ENCODE data around the gene WFDC1. TPM values are rescaled to one million over a fixed set of nuclear protein-coding genes. Genes with fewer than 3 reads are reported as not detected.

WFDC1 gene
- total RNA-seq, 2 donors from 2014 or later: 0.78 to 2.3 TPM

GRCh38 chr16:84360748-84361147 is 66.1 kb downstream of the WFDC1 start:
- Histone ChIP-seq H3K27ac (no peak overlapping the region), H3K9me3 (no peaks in the 10 kb centered on the region), H3K27me3 (no peaks in the 10 kb centered on the region), H3K4me1 (no peaks in the 10 kb centered on the region), H3K36me3 (replicated peaks in 1 of 2; ENCODE audit: insufficient read depth in 1 of 2, low read depth in 2 of 2) (no peaks in the 10 kb centered on the region), H3K4me3 (no peak overlapping the region)
- 67 to 71% methylated on average over 4 of the region's 4 CpGs for WGBS, 2 donors
- ATAC-seq (no peak), DNase-seq (no peak)
- intact Hi-C loops (cut with DNase I): no loop called here
- TF ChIP-seq CTCF (IDR thresholded peaks at IDR 0.05) (no peak), POLR2A (IDR thresholded peaks at IDR 0.05) (no peak)

GRCh38 chr16:84361546-84361945 is 66.9 kb downstream of the WFDC1 start:
- H3K27me3 ChIP-seq: no peaks in the 10 kb centered on the region
- DNase-seq: no peak

GRCh38 chr16:84362471-84362941 is 67.8 kb downstream of the WFDC1 start:
- Histone ChIP-seq H3K9me3 (no peaks in the 10 kb centered on the region), H3K27me3 (no peaks in the 10 kb centered on the region), H3K36me3 (replicated peaks in 1 of 2; ENCODE audit: insufficient read depth in 1 of 2, low read depth in 2 of 2) (no peaks in the 10 kb centered on the region), H3K4me3 (no peak overlapping the region), H3K4me1 (no peaks in the 10 kb centered on the region), H3K27ac (no peak overlapping the region)
- ATAC-seq: no peak
- no peak for DNase-seq
- 50 to 54% methylated on average over 13 of the region's 13 CpGs for WGBS, 2 donors
- TF ChIP-seq CTCF (IDR thresholded peaks at IDR 0.05): no peak
- TF ChIP-seq POLR2A (IDR thresholded peaks at IDR 0.05): no peak
- intact Hi-C loops (cut with DNase I): no loop called here

More at GRCh38 chr16:84361546-84361945, 66.9 kb downstream of the WFDC1 start:
- Histone ChIP-seq H3K36me3 (replicated peaks in 1 of 2; ENCODE audit: insufficient read depth in 1 of 2, low read depth in 2 of 2) (no peaks in the 10 kb centered on the region), H3K4me3 (no peak overlapping the region), H3K27ac (no peak overlapping the region), H3K4me1 (no peaks in the 10 kb centered on the region), H3K9me3 (no peaks in the 10 kb centered on the region)
- no peak for ATAC-seq
- TF ChIP-seq POLR2A (IDR thresholded peaks at IDR 0.05): no peak
- WGBS, 2 donors: 64 to 73% methylated on average over 5 of the region's 5 CpGs
- intact Hi-C loops (cut with DNase I): no loop called here

- WGBS, 2 donors: 69 to 74% methylated on average over 9 of the region's 9 CpGs
- Histone ChIP-seq H3K4me1 (peaks cover 14% of the 10 kb centered on the region), H3K9me3 (no peaks in the 10 kb centered on the region), H3K27ac (no peak overlapping the region), H3K36me3 (replicated peaks in 1 of 2; ENCODE audit: insufficient read depth in 1 of 2, low read depth in 2 of 2) (no peaks in the 10 kb centered on the region), H3K27me3 (peaks cover 0 to 13% of the 10 kb centered on the region in 2 donors), H3K4me3 (no peak overlapping the region)
- intact Hi-C loops (cut with DNase I): no loop called here
- ATAC-seq (no peak), DNase-seq (no peak)
- no peak for TF ChIP-seq POLR2A (IDR thresholded peaks at IDR 0.05)
Observed at GRCh38 chr16:84366208-84366607, 71.5 kb downstream of the WFDC1 start.

GRCh38 chr16:84367297-84367680 is 72.6 kb downstream of the WFDC1 start:
- TF ChIP-seq CTCF (IDR thresholded peaks at IDR 0.05) (no peak), POLR2A (IDR thresholded peaks at IDR 0.05) (no peak)
- intact Hi-C loops (cut with DNase I): no loop called here
- ATAC-seq (no peak), DNase-seq (no peak)
- no peak overlapping the region for H3K27ac ChIP-seq
- H3K36me3 ChIP-seq (replicated peaks in 1 of 2; ENCODE audit: insufficient read depth in 1 of 2, low read depth in 2 of 2): no peaks in the 10 kb centered on the region
- no peaks in the 10 kb centered on the region for H3K9me3 ChIP-seq
- peaks cover 14% of the 10 kb centered on the region for H3K4me1 ChIP-seq
- 24 to 32% methylated on average over 7 to 9 of the region's 9 CpGs for WGBS, 2 donors
- no peak overlapping the region for H3K4me3 ChIP-seq
- peaks cover 0 to 13% of the 10 kb centered on the region in 2 donors for H3K27me3 ChIP-seq

GRCh38 chr16:84367750-84368307 is 73.2 kb downstream of the WFDC1 start:
- Histone ChIP-seq H3K36me3 (replicated peaks in 1 of 2; ENCODE audit: insufficient read depth in 1 of 2, low read depth in 2 of 2) (no peaks in the 10 kb centered on the region), H3K27me3 (peaks cover 0 to 13% of the 10 kb centered on the region in 2 donors), H3K27ac (no peak overlapping the region), H3K4me1 (peaks cover 14% of the 10 kb centered on the region), H3K9me3 (no peaks in the 10 kb centered on the region), H3K4me3 (peak overlapping the region in 1 of 2 donors; percentile 32)
- ATAC-seq (peak; percentile 56), DNase-seq (peak in 3 of 4 donors; percentile 20 to 41 (median 39))
- intact Hi-C loops (cut with DNase I): no loop called here
- TF ChIP-seq POLR2A (IDR thresholded peaks at IDR 0.05) (no peak), CTCF (IDR thresholded peaks at IDR 0.05) (no peak)
- 13 to 16% methylated on average over 8 to 27 of the region's 27 CpGs for WGBS, 2 donors
